CD4-positive, alpha-beta T cell treated with Interleukin-4 for 4 hours (primary cell): ENCODE results near the gene SLFN13.
A peak's percentile ranks its signal among the peaks of the same experiment; 100 is the strongest.
"Not testable (repeated sequence)": the region's sequence is repeated elsewhere in the genome, so short reads cannot be mapped to it uniquely, and the experiment has no call there.

Source experiments
- DNase-seq: peaks from one replicate; pipeline ENCODE4 v3.0.0-alpha.2; 2020

The SLFN13 gene

DNA sequence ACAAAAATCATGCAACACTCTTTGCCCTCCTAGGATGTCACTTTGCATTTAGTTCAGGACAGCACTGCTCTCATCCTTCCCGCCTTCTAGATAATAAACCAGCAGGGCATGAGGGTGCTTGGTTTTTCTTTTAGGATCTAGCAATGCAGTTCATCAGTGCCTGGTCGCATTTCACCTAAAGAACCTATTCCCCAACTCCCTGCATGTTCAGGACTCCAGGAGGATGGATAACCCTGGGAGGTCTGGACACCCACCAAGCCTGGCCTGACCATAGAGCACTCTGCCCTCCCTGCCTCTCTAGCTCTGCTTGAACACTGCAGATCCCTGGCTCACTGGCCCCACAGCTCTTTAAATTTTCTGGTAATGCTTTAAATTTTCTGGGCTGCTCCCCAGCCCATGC, 18.9 kb downstream of the SLFN13 start:
- DNase-seq, result no peak

GRCh38 chr17:35428229-35428628, 20.3 kb downstream of the SLFN13 start:
- DNase-seq, result no peak

- no peak for DNase-seq
Measured at GRCh38 chr17:35423761-35424160, 24.8 kb downstream of the SLFN13 start.

- not testable (repeated sequence) for DNase-seq
Measured at GRCh38 chr17:35421069-35421468, 27.5 kb downstream of the SLFN13 start.

- no peak for DNase-seq
Measured at GRCh38 chr17:35416659-35417058, 31.9 kb downstream of the SLFN13 start.

DNA sequence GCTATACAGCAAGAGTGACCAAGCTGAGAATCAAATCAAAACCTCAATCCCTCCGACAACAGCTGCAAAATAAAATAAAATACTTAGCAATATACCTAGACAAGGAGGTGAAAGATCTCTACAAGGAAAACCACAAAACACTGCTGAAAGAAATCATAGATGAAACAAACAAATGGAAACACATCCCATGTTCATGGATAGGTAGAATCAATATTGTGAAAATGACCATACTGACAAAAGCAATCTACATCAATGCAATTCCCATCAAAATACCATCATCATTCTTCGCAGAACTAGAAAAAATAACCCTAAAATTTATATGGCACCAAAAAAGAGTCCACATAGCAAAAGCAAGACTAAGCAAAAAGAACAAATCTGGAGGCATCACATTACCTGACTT, 33.9 kb downstream of the SLFN13 start:
- not testable (repeated sequence) for DNase-seq

- no peak for DNase-seq
Measured at GRCh38 chr17:35414247-35414646, 34.3 kb downstream of the SLFN13 start.

DNA sequence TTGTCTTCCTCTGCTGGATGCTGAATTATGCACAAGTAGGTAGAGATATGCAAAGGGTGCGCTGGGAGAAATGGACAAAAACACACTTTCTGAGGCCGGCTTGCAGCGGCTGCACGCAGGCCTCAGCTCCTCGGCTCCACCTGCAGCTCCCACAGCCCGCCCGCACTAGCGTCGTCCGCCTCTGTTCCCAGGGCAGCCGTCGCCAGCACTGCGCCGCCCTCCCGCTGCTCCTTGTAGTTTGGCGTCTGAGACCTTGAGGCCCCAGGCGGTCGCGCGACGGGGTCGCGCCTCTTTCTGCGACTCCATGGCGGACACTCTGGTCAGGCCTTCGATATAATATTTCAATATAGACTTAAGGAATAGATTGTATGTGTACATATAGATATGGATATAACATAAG, 41.0 kb downstream of the SLFN13 start:
- no peak for DNase-seq

DNA sequence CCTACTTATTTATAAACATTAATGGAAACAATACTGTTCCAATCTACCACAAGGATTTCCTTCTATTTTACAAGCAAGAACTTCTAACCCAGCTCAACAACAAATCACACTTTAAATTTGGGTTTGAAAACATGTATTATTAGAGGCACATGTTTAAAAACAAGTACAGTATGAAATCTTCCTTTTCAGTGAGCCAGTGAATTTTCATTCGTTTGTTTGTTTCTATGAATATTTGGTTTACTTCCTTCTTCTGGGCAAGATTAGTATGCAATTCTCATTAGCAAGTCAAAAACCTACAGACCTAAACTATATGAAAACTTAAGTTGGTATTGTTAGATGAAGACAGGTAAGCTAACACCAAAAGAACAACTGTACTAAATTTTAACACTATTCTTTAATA, 42.0 kb downstream of the SLFN13 start:
- DNase-seq, result no peak

DNA sequence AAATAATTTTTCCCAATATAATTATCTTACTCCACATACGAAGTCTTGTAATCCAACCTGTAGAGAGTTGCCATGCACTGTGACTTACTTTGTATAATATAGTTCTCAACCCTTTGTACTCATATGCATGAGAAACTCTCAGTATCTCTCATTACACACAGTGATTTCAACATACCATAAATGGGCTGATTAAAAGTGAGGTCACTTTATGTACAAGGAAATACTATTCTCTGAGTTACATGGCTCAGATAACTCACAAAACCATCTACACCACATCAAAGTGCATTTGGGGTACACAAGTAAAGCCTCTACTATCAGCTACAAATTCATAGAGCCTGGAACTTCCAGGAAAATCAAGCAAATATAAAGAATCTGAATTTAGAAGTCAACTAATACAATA, 44.2 kb downstream of the SLFN13 start:
- peak; percentile 8 for DNase-seq

GRCh38 chr17:35393783-35394182, 54.8 kb downstream of the SLFN13 start:
- DNase-seq, result not testable (repeated sequence)

- no peak for DNase-seq
Measured at GRCh38 chr17:35390663-35391062, 57.9 kb downstream of the SLFN13 start.

GRCh38 chr17:35390156-35390555, 58.4 kb downstream of the SLFN13 start:
- DNase-seq, result no peak

DNA sequence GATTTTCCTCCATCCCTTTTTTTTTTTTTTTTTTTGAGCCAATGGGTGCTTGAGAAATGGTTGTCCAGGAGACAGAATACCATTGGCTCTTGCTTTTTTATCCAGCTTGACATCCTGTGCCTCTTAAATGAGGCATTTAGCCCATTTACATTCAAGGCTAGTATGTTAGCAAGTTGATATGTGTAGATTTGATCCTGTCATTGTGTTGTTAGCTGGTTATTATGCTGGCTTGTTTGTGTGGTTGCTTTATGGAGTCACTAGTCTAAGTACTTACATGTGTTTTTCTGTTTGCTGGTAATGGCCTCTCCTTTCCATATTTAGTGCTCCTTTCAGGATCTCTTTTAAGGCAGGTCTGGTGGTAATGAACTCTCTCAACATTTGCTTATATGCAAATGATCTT, 61.1 kb downstream of the SLFN13 start:
- no peak for DNase-seq
